ENCODE measurements around the gene CNTN1. TPM values are rescaled to one million over a fixed set of nuclear protein-coding genes. Genes with fewer than 3 reads are reported as not detected.

The CNTN1 gene
- total RNA-seq, 1 donor, result 0.36 TPM

DNA sequence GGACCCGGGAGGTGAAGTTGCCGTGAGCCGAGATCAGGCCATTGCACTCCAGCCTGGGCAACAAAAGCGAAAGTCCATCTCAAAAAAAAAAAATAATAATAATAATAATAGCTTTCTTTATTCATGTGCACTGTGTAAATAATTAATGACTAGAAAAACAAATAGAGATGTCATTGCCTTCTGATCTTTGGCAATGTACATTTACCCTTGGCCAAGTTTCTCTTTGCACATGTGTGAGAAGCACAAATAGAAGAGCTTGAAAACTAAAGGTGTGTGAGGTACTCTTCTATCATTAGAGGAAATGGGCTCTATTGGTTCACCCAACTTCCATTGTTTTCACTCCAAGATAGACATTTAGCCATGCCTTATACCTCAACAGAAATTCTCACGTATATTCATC lies 325.8 kb downstream of the CNTN1 start:
- TF ChIP-seq, protein P1, sequence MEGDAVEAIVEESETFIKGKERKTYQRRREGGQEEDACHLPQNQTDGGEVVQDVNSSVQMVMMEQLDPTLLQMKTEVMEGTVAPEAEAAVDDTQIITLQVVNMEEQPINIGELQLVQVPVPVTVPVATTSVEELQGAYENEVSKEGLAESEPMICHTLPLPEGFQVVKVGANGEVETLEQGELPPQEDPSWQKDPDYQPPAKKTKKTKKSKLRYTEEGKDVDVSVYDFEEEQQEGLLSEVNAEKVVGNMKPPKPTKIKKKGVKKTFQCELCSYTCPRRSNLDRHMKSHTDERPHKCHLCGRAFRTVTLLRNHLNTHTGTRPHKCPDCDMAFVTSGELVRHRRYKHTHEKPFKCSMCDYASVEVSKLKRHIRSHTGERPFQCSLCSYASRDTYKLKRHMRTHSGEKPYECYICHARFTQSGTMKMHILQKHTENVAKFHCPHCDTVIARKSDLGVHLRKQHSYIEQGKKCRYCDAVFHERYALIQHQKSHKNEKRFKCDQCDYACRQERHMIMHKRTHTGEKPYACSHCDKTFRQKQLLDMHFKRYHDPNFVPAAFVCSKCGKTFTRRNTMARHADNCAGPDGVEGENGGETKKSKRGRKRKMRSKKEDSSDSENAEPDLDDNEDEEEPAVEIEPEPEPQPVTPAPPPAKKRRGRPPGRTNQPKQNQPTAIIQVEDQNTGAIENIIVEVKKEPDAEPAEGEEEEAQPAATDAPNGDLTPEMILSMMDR (IDR thresholded peaks at IDR 0.05; ENCODE audit: extremely low read depth, low read depth, low read length), result no peak
- H2AFZ ChIP-seq (ENCODE audit: low read length), result no peak overlapping the region
- H3K27me3 ChIP-seq (ENCODE audit: insufficient read depth, low read length), result no peaks in the 10 kb centered on the region
- no peak overlapping the region for H3K27ac ChIP-seq (ENCODE audit: low read depth, low read length)
- no peaks in the 10 kb centered on the region for H4K20me1 ChIP-seq (ENCODE audit: insufficient read depth, low read length)
- H3K9me3 ChIP-seq (ENCODE audit: low read depth, low read length), result no peaks in the 10 kb centered on the region
- no peaks in the 10 kb centered on the region for H3K79me2 ChIP-seq (ENCODE audit: insufficient read depth, low read length)
- DNase-seq (ENCODE audit: insufficient read length, low spot score, missing footprints), result no peak
- H3K4me3 ChIP-seq (ENCODE audit: insufficient read depth, low read length), result no peak overlapping the region
- H3K36me3 ChIP-seq (ENCODE audit: insufficient read depth, low read length), result no peaks in the 10 kb centered on the region
- no peaks in the 10 kb centered on the region for H3K4me1 ChIP-seq (ENCODE audit: insufficient read depth, low read length)
- no peak overlapping the region for H3K4me2 ChIP-seq (ENCODE audit: insufficient read depth, low read length)

DNA sequence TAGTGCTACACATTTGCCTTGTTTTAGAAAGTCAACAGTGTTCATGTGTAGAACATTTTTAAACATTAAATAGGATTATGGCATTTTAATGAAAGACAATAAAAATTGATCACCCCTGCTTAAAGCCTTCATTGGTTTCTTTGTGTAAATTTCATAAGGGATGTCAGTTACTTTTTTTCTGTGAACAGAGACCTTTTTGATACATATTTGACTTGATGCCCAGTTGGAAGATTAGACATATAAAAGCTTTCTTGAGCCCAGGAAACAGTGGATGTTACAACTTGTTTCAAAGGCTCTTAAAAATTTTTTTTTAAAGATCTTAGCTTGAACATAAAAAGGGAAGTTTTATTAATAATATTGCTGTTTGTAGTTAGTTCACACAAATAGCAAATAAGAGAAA lies 327.2 kb downstream of the CNTN1 start:
- no peak for DNase-seq (ENCODE audit: insufficient read length, low spot score, missing footprints)
- no peaks in the 10 kb centered on the region for H3K9me3 ChIP-seq (ENCODE audit: low read depth, low read length)
- no peaks in the 10 kb centered on the region for H3K27me3 ChIP-seq (ENCODE audit: insufficient read depth, low read length)
- no peaks in the 10 kb centered on the region for H3K36me3 ChIP-seq (ENCODE audit: insufficient read depth, low read length)
- no peak overlapping the region for H2AFZ ChIP-seq (ENCODE audit: low read length)
- TF ChIP-seq, protein P1 (IDR thresholded peaks at IDR 0.05; ENCODE audit: extremely low read depth, low read depth, low read length), result no peak
- no peak overlapping the region for H3K4me3 ChIP-seq (ENCODE audit: insufficient read depth, low read length)
- no peaks in the 10 kb centered on the region for H3K4me1 ChIP-seq (ENCODE audit: insufficient read depth, low read length)
- H4K20me1 ChIP-seq (ENCODE audit: insufficient read depth, low read length), result no peaks in the 10 kb centered on the region
- H3K27ac ChIP-seq (ENCODE audit: low read depth, low read length), result no peak overlapping the region
- H3K4me2 ChIP-seq (ENCODE audit: insufficient read depth, low read length), result no peak overlapping the region
- H3K79me2 ChIP-seq (ENCODE audit: insufficient read depth, low read length), result no peaks in the 10 kb centered on the region

DNA sequence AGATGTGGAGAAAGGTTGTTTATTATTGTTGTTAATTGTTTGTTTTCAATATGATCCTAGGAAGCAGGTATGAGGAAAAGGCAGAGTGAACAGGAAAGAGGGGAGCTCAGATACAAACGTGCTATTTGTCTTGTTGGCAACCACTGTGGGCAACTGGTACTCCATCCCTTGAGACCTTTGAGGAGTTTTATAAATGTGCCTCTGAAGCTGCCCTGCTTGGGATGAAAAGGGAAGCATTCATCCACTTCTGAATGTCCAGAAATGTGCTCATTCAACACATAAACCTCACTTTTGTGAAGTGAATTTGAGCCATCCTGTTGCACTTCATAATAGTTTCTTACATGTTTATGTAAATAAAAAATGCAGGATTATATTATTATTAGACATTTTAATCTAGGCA lies 331.6 kb downstream of the CNTN1 start:
- no peak overlapping the region for H3K4me2 ChIP-seq (ENCODE audit: insufficient read depth, low read length)
- H3K79me2 ChIP-seq (ENCODE audit: insufficient read depth, low read length), result no peaks in the 10 kb centered on the region
- no peak for DNase-seq (ENCODE audit: insufficient read length, low spot score, missing footprints)
- no peaks in the 10 kb centered on the region for H3K36me3 ChIP-seq (ENCODE audit: insufficient read depth, low read length)
- no peak overlapping the region for H3K27ac ChIP-seq (ENCODE audit: low read depth, low read length)
- no peak overlapping the region for H2AFZ ChIP-seq (ENCODE audit: low read length)
- TF ChIP-seq, protein P1 (IDR thresholded peaks at IDR 0.05; ENCODE audit: extremely low read depth, low read depth, low read length), result no peak
- H3K4me3 ChIP-seq (ENCODE audit: insufficient read depth, low read length), result no peak overlapping the region
- H3K4me1 ChIP-seq (ENCODE audit: insufficient read depth, low read length), result no peaks in the 10 kb centered on the region
- no peaks in the 10 kb centered on the region for H4K20me1 ChIP-seq (ENCODE audit: insufficient read depth, low read length)
- H3K9me3 ChIP-seq (ENCODE audit: low read depth, low read length), result no peaks in the 10 kb centered on the region
- no peaks in the 10 kb centered on the region for H3K27me3 ChIP-seq (ENCODE audit: insufficient read depth, low read length)

DNA sequence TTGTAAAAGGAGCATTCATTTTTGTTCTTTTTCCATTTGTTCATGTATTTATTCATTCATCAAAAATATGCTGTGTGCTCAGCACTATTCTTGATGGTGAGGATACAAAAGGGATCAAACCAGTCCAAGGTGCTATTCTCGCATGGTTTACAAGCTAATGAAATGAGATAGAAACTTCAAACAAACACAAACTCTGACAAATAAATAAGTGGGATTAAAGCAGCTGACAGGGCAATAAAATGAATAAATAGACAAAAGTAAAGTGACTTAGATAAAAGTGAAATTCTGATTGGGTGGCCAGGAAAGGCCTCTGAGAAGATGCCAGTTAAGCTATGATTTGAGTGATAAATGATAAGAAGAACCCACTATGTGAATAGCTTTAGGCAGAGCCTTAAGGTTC lies 333.9 kb downstream of the CNTN1 start:
- no peaks in the 10 kb centered on the region for H4K20me1 ChIP-seq (ENCODE audit: insufficient read depth, low read length)
- H3K36me3 ChIP-seq (ENCODE audit: insufficient read depth, low read length), result no peaks in the 10 kb centered on the region
- no peak overlapping the region for H3K4me3 ChIP-seq (ENCODE audit: insufficient read depth, low read length)
- H2AFZ ChIP-seq (ENCODE audit: low read length), result no peak overlapping the region
- H3K4me1 ChIP-seq (ENCODE audit: insufficient read depth, low read length), result no peaks in the 10 kb centered on the region
- H3K9me3 ChIP-seq (ENCODE audit: low read depth, low read length), result no peaks in the 10 kb centered on the region
- no peak for DNase-seq (ENCODE audit: insufficient read length, low spot score, missing footprints)
- no peaks in the 10 kb centered on the region for H3K27me3 ChIP-seq (ENCODE audit: insufficient read depth, low read length)
- TF ChIP-seq, protein P1 (IDR thresholded peaks at IDR 0.05; ENCODE audit: extremely low read depth, low read depth, low read length), result no peak
- no peak overlapping the region for H3K27ac ChIP-seq (ENCODE audit: low read depth, low read length)
- H3K4me2 ChIP-seq (ENCODE audit: insufficient read depth, low read length), result no peak overlapping the region
- no peaks in the 10 kb centered on the region for H3K79me2 ChIP-seq (ENCODE audit: insufficient read depth, low read length)
